Smooth muscle cell (in vitro differentiated cells): ENCODE measurements around the gene ISOC2. TPM values are rescaled to one million over a fixed set of nuclear protein-coding genes. Genes with fewer than 3 reads are reported as not detected.

Experiments used
- DNase-seq: peaks from one replicate; lab custom pipeline; 2025; ENCODE audit not compliant: unreplicated experiment; lab: John Stamatoyannopoulos, UW
- H2AFZ ChIP-seq: fragments of 200-600 bp; sonication (generic); 2 replicates; pipeline ENCODE4 v1.6.0; 2016; ENCODE audit warnings: antibody characterized with exemption, low read depth, mild to moderate bottlenecking
- H3F3A ChIP-seq: fragments of 200-600 bp; sonication (generic); 2 replicates; pipeline ENCODE4 v1.6.0; 2017; ENCODE audit warnings: antibody characterized with exemption, low read depth
- H3K27ac ChIP-seq: fragments of 200-600 bp; sonication (generic); 2 replicates; pipeline ENCODE4 v1.5.1; 2016; ENCODE audit warnings: low read depth, mild to moderate bottlenecking
- H3K27me3 ChIP-seq: fragments of 200-600 bp; sonication (generic); 2 replicates; pipeline ENCODE4 v1.6.1; 2016; ENCODE audit warnings: low read depth, mild to moderate bottlenecking
- H3K36me3 ChIP-seq: fragments of 200-600 bp; sonication (generic); 2 replicates; pipeline ENCODE4 v1.5.1; 2016; ENCODE audit warnings: low read depth
- H3K4me1 ChIP-seq: fragments of 200-600 bp; sonication (generic); 2 replicates; pipeline ENCODE4 v1.5.1; 2016; ENCODE audit warnings: low read depth
- H3K4me2 ChIP-seq: fragments of 200-600 bp; sonication (generic); 2 replicates; pipeline ENCODE4 v1.6.0; 2016; ENCODE audit warnings: mild to moderate bottlenecking
- H3K4me3 ChIP-seq: fragments of 200-600 bp; sonication (generic); 2 replicates; pipeline ENCODE4 v1.5.1; 2016; ENCODE audit warnings: mild to moderate bottlenecking
- H3K79me2 ChIP-seq: fragments of 200-600 bp; sonication (generic); 2 replicates; pipeline ENCODE4 v1.6.0; 2016; ENCODE audit warnings: low read depth, mild to moderate bottlenecking
- H3K9ac ChIP-seq: fragments of 200-600 bp; sonication (generic); 2 replicates; pipeline ENCODE4 v1.6.0; 2016; ENCODE audit warnings: low read depth
- H3K9me3 ChIP-seq: fragments of 200-600 bp; sonication (generic); replicated peaks from 2 replicates; pipeline ENCODE4 v1.5.1; 2016; ENCODE audit warnings: low read depth
- H4K20me1 ChIP-seq: fragments of 200-600 bp; sonication (generic); 2 replicates; pipeline ENCODE4 v1.6.0; 2016; ENCODE audit warnings: low read depth
- WGBS: methylation state at CpG from one replicate; pipeline ENCODE4 v1.1.7; 2016; ENCODE audit warnings: low lambda C conversion rate; 5-methylcytosine and 5-hydroxymethylcytosine counted together
- polyA plus RNA-seq: library from polyadenylated mRNA; unstranded; fragments of >200 nt; fragmentation: Nextera tagmentation; extraction: Ambion mirVana; gene quantifications from 2 replicates; pipeline ENCODE4 v1.2.1, GENCODE V29; 2016
- total RNA-seq: library from RNA; depleted of rRNA; stranded (reverse); fragments of >200 nt; gene quantifications from 2 replicates; pipeline ENCODE4 v1.2.3, GENCODE V29; 2014
- TF ChIP-seq, protein P1 (sequence below): fragments of 200-600 bp; sonication (generic); IDR thresholded peaks from 2 replicates; pipeline ENCODE4 v1.5.1; 2017; ENCODE audit warnings: borderline replicate concordance, mild to moderate bottlenecking, antibody characterized with exemption; ENCODE audit not compliant: insufficient read depth, poor library complexity, severe bottlenecking

The ISOC2 gene
- total and polyA plus RNA-seq, 2 experiments from 2014 or later: 56.5 to 61.4 TPM

GRCh38 chr19:55442372-55442961, 19.0 kb downstream of the ISOC2 start:
- Histone ChIP-seq H3F3A (no peaks in the 10 kb centered on the region), H3K36me3 (no peaks in the 10 kb centered on the region), H3K4me1 (no peaks in the 10 kb centered on the region), H2AFZ (no peak overlapping the region), H3K9ac (no peak overlapping the region), H3K4me3 (no peak overlapping the region), H3K27me3 (peaks cover 90% of the 10 kb centered on the region), H3K79me2 (no peaks in the 10 kb centered on the region), H3K4me2 (no peak overlapping the region), H3K9me3 (no peaks in the 10 kb centered on the region), H4K20me1 (no peaks in the 10 kb centered on the region), H3K27ac (no peak overlapping the region)
- WGBS: 2% methylated on average over 49 of the region's 72 CpGs
- DNase-seq: no peak
- TF ChIP-seq, protein P1, sequence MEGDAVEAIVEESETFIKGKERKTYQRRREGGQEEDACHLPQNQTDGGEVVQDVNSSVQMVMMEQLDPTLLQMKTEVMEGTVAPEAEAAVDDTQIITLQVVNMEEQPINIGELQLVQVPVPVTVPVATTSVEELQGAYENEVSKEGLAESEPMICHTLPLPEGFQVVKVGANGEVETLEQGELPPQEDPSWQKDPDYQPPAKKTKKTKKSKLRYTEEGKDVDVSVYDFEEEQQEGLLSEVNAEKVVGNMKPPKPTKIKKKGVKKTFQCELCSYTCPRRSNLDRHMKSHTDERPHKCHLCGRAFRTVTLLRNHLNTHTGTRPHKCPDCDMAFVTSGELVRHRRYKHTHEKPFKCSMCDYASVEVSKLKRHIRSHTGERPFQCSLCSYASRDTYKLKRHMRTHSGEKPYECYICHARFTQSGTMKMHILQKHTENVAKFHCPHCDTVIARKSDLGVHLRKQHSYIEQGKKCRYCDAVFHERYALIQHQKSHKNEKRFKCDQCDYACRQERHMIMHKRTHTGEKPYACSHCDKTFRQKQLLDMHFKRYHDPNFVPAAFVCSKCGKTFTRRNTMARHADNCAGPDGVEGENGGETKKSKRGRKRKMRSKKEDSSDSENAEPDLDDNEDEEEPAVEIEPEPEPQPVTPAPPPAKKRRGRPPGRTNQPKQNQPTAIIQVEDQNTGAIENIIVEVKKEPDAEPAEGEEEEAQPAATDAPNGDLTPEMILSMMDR: no peak

- WGBS: 4% methylated on average over 33 of the region's 39 CpGs
- no peak overlapping the region for H2AFZ ChIP-seq
- no peaks in the 10 kb centered on the region for H3K36me3 ChIP-seq
- no peaks in the 10 kb centered on the region for H4K20me1 ChIP-seq
- H3F3A ChIP-seq: no peaks in the 10 kb centered on the region
- H3K9me3 ChIP-seq: no peaks in the 10 kb centered on the region
- no peak overlapping the region for H3K9ac ChIP-seq
- H3K4me2 ChIP-seq: no peak overlapping the region
- H3K27me3 ChIP-seq: peaks cover 83% of the 10 kb centered on the region
- no peak for DNase-seq
- no peak overlapping the region for H3K27ac ChIP-seq
- no peak overlapping the region for H3K4me3 ChIP-seq
- no peaks in the 10 kb centered on the region for H3K4me1 ChIP-seq
- H3K79me2 ChIP-seq: no peaks in the 10 kb centered on the region
- TF ChIP-seq, protein P1: no peak
Observed at GRCh38 chr19:55441692-55442321, 19.6 kb downstream of the ISOC2 start.

DNA sequence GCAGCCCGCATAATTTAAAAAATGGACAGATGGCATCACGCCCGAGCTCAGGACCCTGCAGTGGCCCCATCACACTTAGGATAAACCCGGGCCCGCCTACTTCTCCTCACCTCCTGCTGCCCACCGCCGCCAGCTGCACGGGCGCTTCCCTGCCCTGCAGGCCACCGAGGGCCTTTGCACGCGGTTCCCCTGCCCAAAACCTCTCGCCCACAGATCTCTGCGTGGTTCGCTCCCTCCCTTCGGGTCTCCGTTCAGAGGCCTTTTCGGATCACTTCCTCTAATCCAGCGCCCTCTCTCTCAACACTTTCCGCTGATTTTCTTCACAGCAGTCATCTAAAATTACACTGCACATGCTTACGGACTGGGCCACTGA, 20.1 kb downstream of the ISOC2 start:
- H3K4me3 ChIP-seq: no peak overlapping the region
- WGBS: 12% methylated on average over 20 of the region's 21 CpGs
- H3K27me3 ChIP-seq: peaks cover 78% of the 10 kb centered on the region
- no peaks in the 10 kb centered on the region for H3K4me1 ChIP-seq
- H3K27ac ChIP-seq: no peak overlapping the region
- no peak overlapping the region for H2AFZ ChIP-seq
- H4K20me1 ChIP-seq: no peaks in the 10 kb centered on the region
- H3K36me3 ChIP-seq: no peaks in the 10 kb centered on the region
- TF ChIP-seq, protein P1: no peak
- no peaks in the 10 kb centered on the region for H3K79me2 ChIP-seq
- H3K4me2 ChIP-seq: no peak overlapping the region
- H3K9me3 ChIP-seq: no peaks in the 10 kb centered on the region
- DNase-seq: no peak
- no peaks in the 10 kb centered on the region for H3F3A ChIP-seq
- H3K9ac ChIP-seq: no peak overlapping the region
